Thoracic aorta (tissue), 2 donors: Measurements from ENCODE around the gene TAF4B. TPM values are rescaled to one million over a fixed set of nuclear protein-coding genes. Genes with fewer than 3 reads are reported as not detected.
A peak's percentile ranks its signal among the peaks of the same experiment; 100 is the strongest.

Experiments
- ATAC-seq: fragments of 150-250 bp; one replicate; pipeline ENCODE4 v1.8.0; 2017; ENCODE audit warnings: low read depth; ENCODE audit not compliant: insufficient number of reproducible peaks, low FRiP score
- DNase-seq: peaks from one replicate; pipeline ENCODE4 v3.0.0-alpha.2; 2020; ENCODE audit warnings: low spot score
- H3K27ac ChIP-seq, 2 donors: fragments of 200-600 bp; sonication (generic); 1 replicate in 1 of 2; 2 replicates in 1 of 2; pipeline ENCODE4 v1.5.1; 2016; ENCODE audit warnings: mild to moderate bottlenecking in 2 of 2, moderate library complexity in 2 of 2
- H3K27me3 ChIP-seq: fragments of 200-600 bp; sonication (generic); replicated peaks from 2 replicates; pipeline ENCODE4 v1.6.0; 2016; ENCODE audit warnings: mild to moderate bottlenecking; ENCODE audit not compliant: insufficient read depth
- H3K36me3 ChIP-seq: fragments of 200-600 bp; sonication (generic); one replicate; pipeline ENCODE4 v1.5.1; 2016
- H3K4me1 ChIP-seq, 2 donors: fragments of 200-600 bp; sonication (generic); 1 replicate in 1 of 2; 2 replicates in 1 of 2; pipeline versions ENCODE4 v1.5.1 to v1.6.0; 2016; ENCODE audit warnings: low read depth in 2 of 2, mild to moderate bottlenecking in 1 of 2; ENCODE audit not compliant: control insufficient read depth in 1 of 2
- H3K4me3 ChIP-seq: fragments of 200-600 bp; sonication (generic); 2 replicates; pipeline ENCODE4 v1.5.1; 2016; ENCODE audit warnings: mild to moderate bottlenecking
- H3K9me3 ChIP-seq: fragments of 200-600 bp; sonication (generic); 2 replicates; pipeline ENCODE4 v1.5.1; 2016
- total RNA-seq, 2 donors: library from RNA; depleted of rRNA; stranded (reverse); fragments of >200 nt; gene quantifications; one replicate each; pipeline versions ENCODE4 v1.1.0 to v1.2.3, GENCODE V29; 2016
- TF ChIP-seq, protein P1 (sequence below): fragments of 200-600 bp; sonication (generic); IDR thresholded peaks from one replicate; pipeline ENCODE4 v1.5.1; 2019; ENCODE audit warnings: antibody characterized with exemption

TAF4B gene, protein sequence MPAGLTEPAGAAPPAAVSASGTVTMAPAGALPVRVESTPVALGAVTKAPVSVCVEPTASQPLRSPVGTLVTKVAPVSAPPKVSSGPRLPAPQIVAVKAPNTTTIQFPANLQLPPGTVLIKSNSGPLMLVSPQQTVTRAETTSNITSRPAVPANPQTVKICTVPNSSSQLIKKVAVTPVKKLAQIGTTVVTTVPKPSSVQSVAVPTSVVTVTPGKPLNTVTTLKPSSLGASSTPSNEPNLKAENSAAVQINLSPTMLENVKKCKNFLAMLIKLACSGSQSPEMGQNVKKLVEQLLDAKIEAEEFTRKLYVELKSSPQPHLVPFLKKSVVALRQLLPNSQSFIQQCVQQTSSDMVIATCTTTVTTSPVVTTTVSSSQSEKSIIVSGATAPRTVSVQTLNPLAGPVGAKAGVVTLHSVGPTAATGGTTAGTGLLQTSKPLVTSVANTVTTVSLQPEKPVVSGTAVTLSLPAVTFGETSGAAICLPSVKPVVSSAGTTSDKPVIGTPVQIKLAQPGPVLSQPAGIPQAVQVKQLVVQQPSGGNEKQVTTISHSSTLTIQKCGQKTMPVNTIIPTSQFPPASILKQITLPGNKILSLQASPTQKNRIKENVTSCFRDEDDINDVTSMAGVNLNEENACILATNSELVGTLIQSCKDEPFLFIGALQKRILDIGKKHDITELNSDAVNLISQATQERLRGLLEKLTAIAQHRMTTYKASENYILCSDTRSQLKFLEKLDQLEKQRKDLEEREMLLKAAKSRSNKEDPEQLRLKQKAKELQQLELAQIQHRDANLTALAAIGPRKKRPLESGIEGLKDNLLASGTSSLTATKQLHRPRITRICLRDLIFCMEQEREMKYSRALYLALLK
- 10 to 100 TPM in 1 of 2 donors, 1 to 10 TPM in 1; 3.9 to 15.6 TPM for total RNA-seq

DNA sequence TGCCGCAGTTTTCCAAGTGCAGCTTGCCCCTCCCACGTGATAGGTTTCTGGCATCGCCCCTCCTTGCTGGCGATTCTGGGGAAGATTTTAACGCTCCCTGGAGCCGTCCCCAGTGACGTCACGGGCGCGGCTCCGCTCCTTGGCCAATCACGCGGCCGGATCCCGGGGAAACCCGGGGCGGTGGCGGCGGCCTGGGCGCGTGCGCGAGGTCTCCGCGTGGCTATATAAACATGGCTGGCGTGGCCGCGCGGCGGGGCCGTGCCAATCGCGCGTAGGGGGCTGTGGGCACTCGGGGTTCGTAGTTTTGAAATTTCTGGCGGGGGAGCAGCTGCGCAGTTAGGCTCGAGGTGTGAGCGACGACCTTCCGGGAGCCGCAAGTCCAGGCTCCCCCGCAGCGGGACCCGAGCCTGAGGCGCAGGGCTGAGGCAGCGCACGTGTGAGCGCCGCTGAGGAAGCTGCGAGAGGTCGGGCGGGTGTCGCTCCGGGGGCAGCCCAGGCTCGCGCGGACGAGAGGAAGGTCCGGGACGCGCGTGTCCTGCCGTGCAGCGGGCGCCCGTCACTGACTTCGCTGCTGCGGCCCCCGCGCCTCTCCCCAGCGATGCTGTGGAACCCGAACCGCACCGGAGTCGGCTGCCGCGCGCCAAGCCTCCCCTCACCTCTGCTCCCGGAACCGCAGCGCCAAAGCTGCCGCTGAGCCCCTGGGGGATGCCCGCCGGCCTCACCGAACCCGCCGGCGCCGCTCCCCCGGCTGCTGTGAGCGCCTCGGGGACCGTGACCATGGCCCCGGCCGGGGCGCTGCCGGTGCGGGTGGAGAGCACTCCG, at the start of gene TAF4B:
TAF4B (plus strand) TSS at position 217 of the 822 bp plus-strand sequence; CDS start at position 706, 489 bp downstream.
- Histone ChIP-seq H3K36me3 (no peaks in the 10 kb centered on the region), H3K4me3 (peak within 1 kb of the TSS; percentile 93), H3K9me3 (no peaks in the 10 kb centered on the region), H3K4me1 (peaks cover 7 to 8% of the 10 kb centered on the region in 2 donors), H3K27me3 (no peaks in the 10 kb centered on the region), H3K27ac (peak within 1 kb of the TSS; percentile 37 to 62)
- DNase-seq (peak; percentile 75), ATAC-seq (peak; percentile 87)
- TF ChIP-seq, protein P1, sequence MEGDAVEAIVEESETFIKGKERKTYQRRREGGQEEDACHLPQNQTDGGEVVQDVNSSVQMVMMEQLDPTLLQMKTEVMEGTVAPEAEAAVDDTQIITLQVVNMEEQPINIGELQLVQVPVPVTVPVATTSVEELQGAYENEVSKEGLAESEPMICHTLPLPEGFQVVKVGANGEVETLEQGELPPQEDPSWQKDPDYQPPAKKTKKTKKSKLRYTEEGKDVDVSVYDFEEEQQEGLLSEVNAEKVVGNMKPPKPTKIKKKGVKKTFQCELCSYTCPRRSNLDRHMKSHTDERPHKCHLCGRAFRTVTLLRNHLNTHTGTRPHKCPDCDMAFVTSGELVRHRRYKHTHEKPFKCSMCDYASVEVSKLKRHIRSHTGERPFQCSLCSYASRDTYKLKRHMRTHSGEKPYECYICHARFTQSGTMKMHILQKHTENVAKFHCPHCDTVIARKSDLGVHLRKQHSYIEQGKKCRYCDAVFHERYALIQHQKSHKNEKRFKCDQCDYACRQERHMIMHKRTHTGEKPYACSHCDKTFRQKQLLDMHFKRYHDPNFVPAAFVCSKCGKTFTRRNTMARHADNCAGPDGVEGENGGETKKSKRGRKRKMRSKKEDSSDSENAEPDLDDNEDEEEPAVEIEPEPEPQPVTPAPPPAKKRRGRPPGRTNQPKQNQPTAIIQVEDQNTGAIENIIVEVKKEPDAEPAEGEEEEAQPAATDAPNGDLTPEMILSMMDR, result no peak

DNA sequence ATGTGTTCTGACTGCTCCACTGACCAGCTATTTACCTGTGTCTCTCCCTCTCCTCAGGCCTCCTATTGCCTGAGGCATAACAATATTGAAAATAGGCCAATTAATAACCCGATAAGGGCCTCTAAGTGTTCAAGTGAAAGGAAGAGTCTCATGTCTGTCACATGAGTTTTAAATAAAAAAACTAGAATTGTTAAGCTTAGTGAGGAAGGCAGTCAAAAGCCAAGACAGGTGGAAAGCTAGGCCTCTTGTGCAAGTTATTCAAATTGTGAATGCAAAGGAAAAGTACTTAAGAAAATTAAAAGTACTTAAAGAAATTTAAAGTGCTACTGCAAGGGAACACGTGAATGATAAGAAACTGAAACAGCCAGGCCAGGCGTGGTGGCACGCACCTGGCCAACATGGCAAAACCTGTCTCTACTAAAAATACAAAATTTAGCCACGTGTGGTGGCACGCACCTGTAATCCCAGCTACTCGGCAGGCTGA, 44.9 kb upstream of the TAF4B start:
- no peaks in the 10 kb centered on the region for H3K9me3 ChIP-seq
- H3K36me3 ChIP-seq, result no peaks in the 10 kb centered on the region
- H3K4me1 ChIP-seq, result no peaks in the 10 kb centered on the region
- DNase-seq (no peak), ATAC-seq (no peak)
- TF ChIP-seq, protein P1, result no peak
- H3K27ac ChIP-seq, result no peak overlapping the region
- H3K4me3 ChIP-seq, result no peak overlapping the region
- no peaks in the 10 kb centered on the region for H3K27me3 ChIP-seq

DNA sequence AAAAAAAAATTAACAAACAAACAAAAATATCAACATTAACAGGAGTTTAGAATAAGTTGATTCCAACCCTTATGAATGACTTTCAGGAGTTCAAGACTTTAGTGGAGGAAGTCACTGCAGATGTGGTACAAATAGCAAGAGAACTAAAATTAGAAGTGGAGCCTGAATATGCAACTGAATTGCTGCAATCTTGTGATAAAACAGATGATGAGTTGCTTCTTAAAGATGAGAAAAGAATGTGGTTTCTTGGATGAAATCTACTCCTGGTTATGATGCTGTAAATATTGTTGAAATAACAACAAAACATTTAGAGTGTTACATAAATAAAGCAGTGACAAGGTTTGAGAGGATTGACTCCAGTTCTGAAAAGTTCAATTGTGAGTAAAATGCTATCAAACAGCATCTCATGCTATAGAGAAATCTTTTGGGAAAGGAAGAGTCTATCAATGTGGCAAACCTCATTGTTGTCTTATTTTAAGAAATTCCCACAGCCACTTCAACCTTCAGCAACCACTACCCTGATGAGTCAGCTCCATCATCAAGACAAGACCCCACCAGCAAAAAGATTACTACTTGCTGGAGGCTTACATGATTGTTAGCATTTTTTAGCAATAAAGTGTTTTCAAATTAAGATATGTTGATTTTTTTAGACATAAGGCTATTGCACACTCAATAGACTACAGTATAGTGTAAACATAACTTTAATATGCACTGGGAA, 42.7 kb upstream of the TAF4B start:
- no peak for DNase-seq
- H3K27me3 ChIP-seq, result no peaks in the 10 kb centered on the region
- H3K9me3 ChIP-seq, result no peaks in the 10 kb centered on the region
- no peaks in the 10 kb centered on the region for H3K36me3 ChIP-seq
- TF ChIP-seq, protein P1, result no peak
- H3K4me1 ChIP-seq, result no peaks in the 10 kb centered on the region
- no peak for ATAC-seq
- no peak overlapping the region for H3K27ac ChIP-seq
- no peak overlapping the region for H3K4me3 ChIP-seq

DNA sequence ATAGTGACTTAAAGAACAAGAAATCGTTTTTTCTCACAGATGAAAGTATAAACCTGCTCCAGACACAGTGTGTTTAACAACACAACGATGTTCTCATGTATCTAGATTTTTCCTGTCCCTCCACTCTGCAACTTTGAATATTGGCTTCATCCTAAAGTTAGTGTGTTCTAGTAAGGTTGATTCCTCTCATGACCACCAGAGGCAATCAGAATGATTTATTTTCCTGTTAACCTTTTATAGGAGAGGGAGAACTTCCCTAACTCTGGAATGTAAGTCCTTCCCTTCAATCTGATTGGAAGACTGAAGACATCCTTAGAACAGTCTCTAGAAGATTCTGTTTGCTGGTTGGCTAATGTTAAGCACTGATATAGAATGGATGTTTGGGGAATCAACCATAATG, 41.0 kb upstream of the TAF4B start:
- DNase-seq (no peak), ATAC-seq (no peak)
- Histone ChIP-seq H3K4me1 (no peaks in the 10 kb centered on the region), H3K36me3 (no peaks in the 10 kb centered on the region), H3K4me3 (no peak overlapping the region), H3K27me3 (no peaks in the 10 kb centered on the region), H3K27ac (no peak overlapping the region), H3K9me3 (no peaks in the 10 kb centered on the region)
- TF ChIP-seq, protein P1, result no peak
